ENCODE data around the gene COL9A2.
"Not testable (repeated sequence)": the region's sequence is repeated elsewhere in the genome, so short reads cannot be mapped to it uniquely, and the experiment has no call there.

Gene COL9A2

DNA sequence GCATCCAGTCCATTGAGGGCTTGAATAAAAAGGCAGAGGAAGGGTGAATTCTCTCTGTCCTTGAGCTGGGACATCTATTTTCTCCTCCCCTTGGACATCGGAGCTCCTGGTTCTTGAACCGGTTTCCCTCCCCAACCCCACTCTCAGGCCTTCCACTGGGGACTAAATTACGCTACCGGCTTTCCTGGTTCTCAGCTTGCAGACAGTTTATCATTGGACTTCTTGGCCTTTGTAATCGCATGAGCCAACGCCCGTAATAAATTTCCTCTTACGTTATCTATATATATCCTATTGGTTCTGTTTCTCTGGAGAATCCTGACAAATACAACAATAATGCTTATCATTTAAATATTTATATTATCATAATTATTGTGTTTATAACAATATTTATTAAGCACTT, 20.4 kb upstream of the COL9A2 start:
- no peak for DNase-seq (ENCODE audit: low read depth in 1 of 2, low spot score in 1 of 2)
- Histone ChIP-seq H3K27ac (replicated peaks) (no peak overlapping the region), H3K27me3 (ENCODE audit: insufficient read depth, poor library complexity, severe bottlenecking) (no peaks in the 10 kb centered on the region), H3K4me3 (replicated peaks; ENCODE audit: insufficient read depth, low read length) (no peak overlapping the region)
- no peak for TF ChIP-seq POLR2AphosphoS5 (IDR thresholded peaks at IDR 0.05; ENCODE audit: low read depth)

DNA sequence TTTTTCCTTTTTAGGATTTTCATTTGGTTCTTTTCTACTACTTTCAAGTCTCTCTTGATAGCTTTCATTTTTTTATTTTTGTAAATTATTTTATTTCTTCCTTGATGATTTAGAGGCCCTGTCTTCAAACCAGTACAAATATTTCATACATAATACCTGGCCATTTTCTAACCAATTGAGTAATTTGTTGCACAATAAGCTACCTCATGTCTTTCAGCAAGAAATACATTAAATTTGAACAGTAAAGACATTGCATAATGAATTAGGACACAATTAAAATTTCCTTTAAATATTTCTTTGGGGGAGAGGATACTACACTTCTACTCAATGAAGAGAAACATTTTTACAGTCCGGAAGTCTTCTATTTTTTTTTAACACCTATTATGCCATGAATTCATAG, 15.6 kb upstream of the COL9A2 start:
- Histone ChIP-seq H3K4me3 (replicated peaks; ENCODE audit: insufficient read depth, low read length) (no peak overlapping the region), H3K27me3 (ENCODE audit: insufficient read depth, poor library complexity, severe bottlenecking) (no peaks in the 10 kb centered on the region), H3K27ac (replicated peaks) (no peak overlapping the region)
- DNase-seq (ENCODE audit: low read depth in 1 of 2, low spot score in 1 of 2) = no peak
- TF ChIP-seq POLR2AphosphoS5 (IDR thresholded peaks at IDR 0.05; ENCODE audit: low read depth) = no peak

DNA sequence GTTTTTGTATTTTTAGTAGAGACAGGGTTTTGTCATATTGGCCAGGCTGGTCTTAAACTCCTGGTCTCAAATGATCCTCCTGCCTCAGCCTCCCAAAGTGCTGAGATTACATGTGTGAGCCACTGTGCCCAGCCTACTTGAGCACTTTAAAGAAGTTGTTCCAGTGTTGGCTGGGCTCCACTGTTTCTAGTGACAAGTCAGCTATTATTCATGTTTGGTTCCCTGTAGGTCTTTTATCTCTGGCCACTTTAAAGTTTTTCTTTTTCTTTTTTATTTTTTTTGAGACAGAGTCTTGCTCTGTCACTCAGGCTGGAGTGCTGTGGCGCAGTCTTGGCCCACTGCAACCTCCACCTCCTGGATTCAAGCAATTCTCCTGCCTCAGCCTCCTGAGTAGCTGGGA, 14.3 kb upstream of the COL9A2 start:
- not testable (repeated sequence) for H3K4me3 ChIP-seq (replicated peaks; ENCODE audit: insufficient read depth, low read length); H3K27me3 ChIP-seq (ENCODE audit: insufficient read depth, poor library complexity, severe bottlenecking); H3K27ac ChIP-seq (replicated peaks); DNase-seq (ENCODE audit: low read depth in 1 of 2, low spot score in 1 of 2)

GRCh38 chr1:40318970-40319621, 2.0 kb upstream of the COL9A2 start:
- Histone ChIP-seq H3K27me3 (ENCODE audit: insufficient read depth, poor library complexity, severe bottlenecking) (peaks cover 19% of the 10 kb centered on the region), H3K4me3 (replicated peaks; ENCODE audit: insufficient read depth, low read length) (no peak overlapping the region), H3K27ac (replicated peaks) (no peak overlapping the region)
- DNase-seq (ENCODE audit: low read depth in 1 of 2, low spot score in 1 of 2) = no peak
- TF ChIP-seq, protein P1, sequence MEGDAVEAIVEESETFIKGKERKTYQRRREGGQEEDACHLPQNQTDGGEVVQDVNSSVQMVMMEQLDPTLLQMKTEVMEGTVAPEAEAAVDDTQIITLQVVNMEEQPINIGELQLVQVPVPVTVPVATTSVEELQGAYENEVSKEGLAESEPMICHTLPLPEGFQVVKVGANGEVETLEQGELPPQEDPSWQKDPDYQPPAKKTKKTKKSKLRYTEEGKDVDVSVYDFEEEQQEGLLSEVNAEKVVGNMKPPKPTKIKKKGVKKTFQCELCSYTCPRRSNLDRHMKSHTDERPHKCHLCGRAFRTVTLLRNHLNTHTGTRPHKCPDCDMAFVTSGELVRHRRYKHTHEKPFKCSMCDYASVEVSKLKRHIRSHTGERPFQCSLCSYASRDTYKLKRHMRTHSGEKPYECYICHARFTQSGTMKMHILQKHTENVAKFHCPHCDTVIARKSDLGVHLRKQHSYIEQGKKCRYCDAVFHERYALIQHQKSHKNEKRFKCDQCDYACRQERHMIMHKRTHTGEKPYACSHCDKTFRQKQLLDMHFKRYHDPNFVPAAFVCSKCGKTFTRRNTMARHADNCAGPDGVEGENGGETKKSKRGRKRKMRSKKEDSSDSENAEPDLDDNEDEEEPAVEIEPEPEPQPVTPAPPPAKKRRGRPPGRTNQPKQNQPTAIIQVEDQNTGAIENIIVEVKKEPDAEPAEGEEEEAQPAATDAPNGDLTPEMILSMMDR (IDR thresholded peaks at IDR 0.05; ENCODE audit: insufficient read depth, low read length) = no peak
- TF ChIP-seq POLR2AphosphoS5 (IDR thresholded peaks at IDR 0.05; ENCODE audit: low read depth) = no peak
- TF ChIP-seq GABPA (IDR thresholded peaks at IDR 0.05; ENCODE audit: low read depth) = no peak
- no peak for TF ChIP-seq REST (IDR thresholded peaks at IDR 0.05; ENCODE audit: insufficient replicate concordance, low read depth)
- no peak for TF ChIP-seq SPI1 (IDR thresholded peaks at IDR 0.05; ENCODE audit: borderline replicate concordance, low read depth)

DNA sequence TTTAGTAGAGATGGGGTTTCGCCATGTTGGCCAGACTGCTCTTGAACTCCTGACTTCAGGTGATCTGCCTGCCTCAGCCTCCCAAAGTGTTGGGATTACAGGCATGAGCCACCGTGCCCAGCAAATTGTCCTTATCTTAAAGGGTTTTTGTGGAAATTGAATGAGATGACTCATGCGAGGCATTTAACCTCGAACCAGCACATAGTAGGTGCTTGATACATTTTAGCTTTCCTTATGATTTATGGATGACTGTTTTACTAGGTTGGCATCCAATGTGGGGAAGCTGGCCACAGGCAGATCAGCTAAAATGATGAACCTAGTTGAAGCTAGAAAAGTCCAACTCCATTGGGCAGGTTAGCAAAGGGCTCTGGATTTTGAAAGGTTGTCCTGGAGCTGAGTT, 1.4 kb upstream of the COL9A2 start:
- Histone ChIP-seq H3K27me3 (ENCODE audit: insufficient read depth, poor library complexity, severe bottlenecking) (peaks cover 19% of the 10 kb centered on the region), H3K4me3 (replicated peaks; ENCODE audit: insufficient read depth, low read length) (no peak overlapping the region), H3K27ac (replicated peaks) (no peak overlapping the region)
- TF ChIP-seq REST (IDR thresholded peaks at IDR 0.05; ENCODE audit: insufficient replicate concordance, low read depth) (no peak), POLR2AphosphoS5 (IDR thresholded peaks at IDR 0.05; ENCODE audit: low read depth) (no peak), SPI1 (IDR thresholded peaks at IDR 0.05; ENCODE audit: borderline replicate concordance, low read depth) (no peak), GABPA (IDR thresholded peaks at IDR 0.05; ENCODE audit: low read depth) (no peak)
- TF ChIP-seq, protein P1 (IDR thresholded peaks at IDR 0.05; ENCODE audit: insufficient read depth, low read length) = no peak
- no peak for DNase-seq (ENCODE audit: low read depth in 1 of 2, low spot score in 1 of 2)
